ENCODE data around the gene AQP7. TPM values are rescaled to one million over a fixed set of nuclear protein-coding genes. Genes with fewer than 3 reads are reported as not detected.
A peak's percentile ranks its signal among the peaks of the same experiment; 100 is the strongest.

AQP7 gene
- total RNA-seq, 1 experiment from 2014 or later = 2.2 TPM

- H3K36me3 ChIP-seq (ENCODE audit: control insufficient read depth, insufficient read depth, low read length) = no peaks in the 10 kb centered on the region; the same call in 1 of the 2 replicates
- Mint-ChIP-seq H3K4me3 (ENCODE audit: unreplicated experiment) (peak overlapping the region; percentile 77), H3K27ac (ENCODE audit: unreplicated experiment) (peak overlapping the region; percentile 62), H3K4me1 (ENCODE audit: low read depth, unreplicated experiment) (peaks cover 30% of the 10 kb centered on the region), H3K27me3 (ENCODE audit: insufficient read depth, unreplicated experiment) (no peaks in the 10 kb centered on the region), H3K9me3 (ENCODE audit: unreplicated experiment) (no peaks in the 10 kb centered on the region), H3K36me3 (ENCODE audit: insufficient read depth, unreplicated experiment) (peaks cover 16% of the 10 kb centered on the region)
- peak overlapping the region; percentile 62 for H3K4me3 ChIP-seq (ENCODE audit: low read depth, low read length)
- H3K27me3 ChIP-seq (replicated peaks; ENCODE audit: control insufficient read depth, insufficient read depth, low read length) = no peaks in the 10 kb centered on the region
- DNase-seq = no peak
- no peak for TF ChIP-seq CTCF (IDR thresholded peaks at IDR 0.05; ENCODE audit: insufficient read depth in 1 of 2, low read depth in 1 of 2, low read length in 1 of 2, severe bottlenecking in 1 of 2, unreplicated experiment in 1 of 2)
- TSS peak; percentile 57 for BruUV-seq (replicated peaks)
- POLR2A ChIA-PET = interaction anchor here (0.9 kb wide), 1 partner anchor 29 kb away, joined by 4 read pairs; no protein-coding TSS in a partner anchor
- intact Hi-C loops (cut with micrococcal nuclease; ENCODE audit: unreplicated experiment) = loop anchor here (5.0 kb wide), 1 partner anchor 69 kb away; no protein-coding TSS in a partner anchor
- H3K9me3 ChIP-seq = no peaks in the 10 kb centered on the region
- CTCF ChIA-PET = interaction anchor here (0.9 to 2.6 kb wide), 7 partner anchors 21 to 178 kb away, joined by 3 to 30 read pairs (median 13); partner anchors contain the start of gene NOL6
- peaks cover 49% of the 10 kb centered on the region for H3K4me1 ChIP-seq
Observed at GRCh38 chr9:33446240-33446945, 44.0 kb upstream of the AQP7 start.

- no peaks in the 10 kb centered on the region; the same call in 1 of the 2 replicates for H3K36me3 ChIP-seq (ENCODE audit: control insufficient read depth, insufficient read depth, low read length)
- H3K4me3 Mint-ChIP-seq (ENCODE audit: unreplicated experiment) = peak overlapping the region; percentile 77
- TF ChIP-seq CTCF (IDR thresholded peaks at IDR 0.05; ENCODE audit: insufficient read depth in 1 of 2, low read depth in 1 of 2, low read length in 1 of 2, severe bottlenecking in 1 of 2, unreplicated experiment in 1 of 2) = no peak
- H3K9me3 Mint-ChIP-seq (ENCODE audit: unreplicated experiment) = no peaks in the 10 kb centered on the region
- peaks cover 33% of the 10 kb centered on the region for H3K4me1 Mint-ChIP-seq (ENCODE audit: low read depth, unreplicated experiment)
- H3K4me3 ChIP-seq (ENCODE audit: low read depth, low read length) = no peak overlapping the region
- POLR2A ChIA-PET = no interaction called here
- no TSS peak for BruUV-seq (replicated peaks)
- peaks cover 16% of the 10 kb centered on the region for H3K36me3 Mint-ChIP-seq (ENCODE audit: insufficient read depth, unreplicated experiment)
- no peaks in the 10 kb centered on the region for H3K27me3 Mint-ChIP-seq (ENCODE audit: insufficient read depth, unreplicated experiment)
- no peaks in the 10 kb centered on the region for H3K9me3 ChIP-seq
- no peaks in the 10 kb centered on the region for H3K27me3 ChIP-seq (replicated peaks; ENCODE audit: control insufficient read depth, insufficient read depth, low read length)
- CTCF ChIA-PET = interaction anchor here (1.1 to 2.6 kb wide), 5 partner anchors 21 to 71 kb away, joined by 4 to 30 read pairs (median 8); no protein-coding TSS in a partner anchor
- intact Hi-C loops (cut with micrococcal nuclease; ENCODE audit: unreplicated experiment) = loop anchor here (1.0 to 5.0 kb wide), 2 partner anchors 30 to 68 kb away; no protein-coding TSS in a partner anchor
- H3K27ac Mint-ChIP-seq (ENCODE audit: unreplicated experiment) = peak overlapping the region; percentile 62
- H3K4me1 ChIP-seq = peaks cover 49% of the 10 kb centered on the region
- DNase-seq = peak; percentile 64 to 81
Observed at GRCh38 chr9:33445389-33446239, 43.2 kb upstream of the AQP7 start.
